Neural progenitor cell (in vitro differentiated cells): ENCODE results near the gene POU6F2. TPM values are rescaled to one million over a fixed set of nuclear protein-coding genes. Genes with fewer than 3 reads are reported as not detected.

ENCODE experiments used
- DNase-seq: peaks from one replicate; pipeline ENCODE4 v3.0.0-alpha.2; 2016; ENCODE audit warnings: low spot score
- H2AFZ ChIP-seq: fragments of 200-600 bp; sonication (generic); replicated peaks from 2 replicates; pipeline ENCODE4 v1.6.1; 2016; ENCODE audit warnings: antibody characterized with exemption
- H3F3A ChIP-seq: fragments of 200-600 bp; sonication (generic); 2 replicates; pipeline ENCODE4 v1.6.1; 2016; ENCODE audit warnings: antibody characterized with exemption, low read depth
- H3K27ac ChIP-seq: fragments of 200-600 bp; sonication (generic); 2 replicates; pipeline ENCODE4 v1.5.1; 2016; ENCODE audit warnings: mild to moderate bottlenecking
- H3K27me3 ChIP-seq: fragments of 200-600 bp; sonication (generic); 2 replicates; pipeline ENCODE4 v1.6.1; 2016; ENCODE audit warnings: mild to moderate bottlenecking, moderate library complexity
- H3K36me3 ChIP-seq: fragments of 200-600 bp; sonication (generic); 2 replicates; pipeline ENCODE4 v1.5.1; 2016
- H3K4me1 ChIP-seq: fragments of 200-600 bp; sonication (generic); 2 replicates; pipeline ENCODE4 v1.6.1; 2016; ENCODE audit warnings: mixed run types
- H3K4me2 ChIP-seq: fragments of 200-600 bp; sonication (generic); 2 replicates; pipeline ENCODE4 v1.6.1; 2016
- H3K4me3 ChIP-seq: fragments of 200-600 bp; sonication (generic); 2 replicates; pipeline ENCODE4 v1.5.1; 2016
- H3K79me2 ChIP-seq: fragments of 200-600 bp; sonication (generic); 2 replicates; pipeline ENCODE4 v1.6.1; 2016; ENCODE audit warnings: low read depth
- H3K9ac ChIP-seq: fragments of 200-600 bp; sonication (generic); 2 replicates; pipeline ENCODE4 v1.6.1; 2016
- H3K9me3 ChIP-seq: fragments of 200-600 bp; sonication (generic); 2 replicates; pipeline ENCODE4 v1.5.1; 2016; ENCODE audit warnings: low read depth
- H4K20me1 ChIP-seq: fragments of 200-600 bp; sonication (generic); 2 replicates; pipeline ENCODE4 v1.6.1; 2016; ENCODE audit warnings: low read depth
- H3K27ac Mint-ChIP-seq: 3 replicates; pipeline ENCODE4 v1.8.0; 2021; ENCODE audit warnings: mixed read lengths
- H3K27me3 Mint-ChIP-seq: 2 replicates; pipeline ENCODE4 v1.8.0; 2022; ENCODE audit warnings: low read depth, mild to moderate bottlenecking, inconsistent platforms, moderate library complexity, mixed read lengths; ENCODE audit not compliant: insufficient read depth
- H3K36me3 Mint-ChIP-seq: 3 replicates; pipeline ENCODE4 v1.8.0; 2021; ENCODE audit warnings: mixed read lengths
- H3K4me1 Mint-ChIP-seq: 3 replicates; pipeline ENCODE4 v1.8.0; 2021; ENCODE audit warnings: mixed read lengths
- H3K4me3 Mint-ChIP-seq: 3 replicates; pipeline ENCODE4 v1.8.0; 2021; ENCODE audit warnings: mild to moderate bottlenecking, moderate library complexity, mixed read lengths
- H3K9me3 Mint-ChIP-seq: 3 replicates; pipeline ENCODE4 v1.8.0; 2020; ENCODE audit warnings: mixed read lengths
- EZH2 ChIP-seq: fragments of 200-600 bp; sonication (generic); IDR thresholded peaks from 2 replicates; pipeline ENCODE4 v1.6.1; 2017; ENCODE audit warnings: antibody characterized with exemption, mild to moderate bottlenecking, moderate library complexity
- EZH2phosphoT487 ChIP-seq: fragments of 200-600 bp; sonication (generic); IDR thresholded peaks from 2 replicates; pipeline ENCODE4 v1.6.1; 2017; ENCODE audit warnings: antibody characterized with exemption
- total RNA-seq: library from RNA; depleted of rRNA; stranded (reverse); fragments of >200 nt; gene quantifications from 2 replicates; pipeline ENCODE4 v1.2.3, GENCODE V29; 2015; ENCODE audit warnings: low replicate concordance
- TF ChIP-seq, protein P1 (sequence below): fragments of 200-600 bp; sonication (generic); IDR thresholded peaks from 2 replicates; pipeline ENCODE4 v1.5.1; 2017; ENCODE audit warnings: antibody characterized with exemption, mild to moderate bottlenecking

Gene POU6F2
- total RNA-seq, 1 donor from 2014 or later = 3.4 TPM

DNA sequence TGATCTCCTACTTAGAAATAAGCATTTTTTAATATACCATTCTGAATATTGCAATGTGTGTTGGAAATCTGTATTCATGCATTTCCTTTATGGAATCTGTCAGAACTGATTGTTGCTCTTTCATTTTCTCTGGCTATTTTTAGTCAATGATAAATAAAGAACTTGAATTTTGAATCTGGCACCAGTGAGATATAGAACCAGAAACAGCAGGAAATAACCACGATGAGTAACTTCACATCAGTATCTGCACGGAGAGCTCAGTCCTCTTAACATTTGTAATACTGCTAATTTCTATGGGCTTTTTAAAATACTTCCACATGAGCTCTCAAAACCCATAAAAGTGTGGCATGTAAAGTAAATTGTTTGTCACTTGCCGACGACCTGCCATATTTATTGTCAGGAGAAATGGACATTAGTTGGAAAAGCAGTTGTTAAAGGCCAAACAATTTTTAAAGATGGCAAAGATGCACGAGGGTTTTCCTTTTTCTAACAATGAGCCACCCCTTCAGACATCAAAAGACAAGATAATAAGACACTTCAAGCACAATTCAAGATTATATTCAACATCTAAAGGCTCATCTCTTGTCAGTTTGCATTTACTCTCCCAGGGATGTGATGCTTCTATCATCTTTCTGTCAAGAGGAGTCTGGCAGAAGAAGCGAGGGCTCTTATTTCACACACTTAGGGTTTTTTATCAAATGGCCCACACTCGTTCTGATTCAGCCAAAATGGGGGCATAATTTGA, 118.3 kb downstream of the POU6F2 start:
- H4K20me1 ChIP-seq = no peaks in the 10 kb centered on the region
- H3K27me3 Mint-ChIP-seq = no peaks in the 10 kb centered on the region
- H3K9ac ChIP-seq = no peak overlapping the region
- H3K4me3 ChIP-seq = no peak overlapping the region
- H3K9me3 ChIP-seq = no peaks in the 10 kb centered on the region
- H3K4me2 ChIP-seq = no peak overlapping the region
- no peaks in the 10 kb centered on the region for H3K36me3 Mint-ChIP-seq
- H3K4me1 ChIP-seq = peaks cover 12% of the 10 kb centered on the region
- no peaks in the 10 kb centered on the region for H3K36me3 ChIP-seq
- peaks cover 14% of the 10 kb centered on the region for H3K4me1 Mint-ChIP-seq
- H2AFZ ChIP-seq = no peak overlapping the region
- no peaks in the 10 kb centered on the region for H3K79me2 ChIP-seq
- TF ChIP-seq EZH2phosphoT487 = no peak
- TF ChIP-seq EZH2 = no peak
- TF ChIP-seq, protein P1, sequence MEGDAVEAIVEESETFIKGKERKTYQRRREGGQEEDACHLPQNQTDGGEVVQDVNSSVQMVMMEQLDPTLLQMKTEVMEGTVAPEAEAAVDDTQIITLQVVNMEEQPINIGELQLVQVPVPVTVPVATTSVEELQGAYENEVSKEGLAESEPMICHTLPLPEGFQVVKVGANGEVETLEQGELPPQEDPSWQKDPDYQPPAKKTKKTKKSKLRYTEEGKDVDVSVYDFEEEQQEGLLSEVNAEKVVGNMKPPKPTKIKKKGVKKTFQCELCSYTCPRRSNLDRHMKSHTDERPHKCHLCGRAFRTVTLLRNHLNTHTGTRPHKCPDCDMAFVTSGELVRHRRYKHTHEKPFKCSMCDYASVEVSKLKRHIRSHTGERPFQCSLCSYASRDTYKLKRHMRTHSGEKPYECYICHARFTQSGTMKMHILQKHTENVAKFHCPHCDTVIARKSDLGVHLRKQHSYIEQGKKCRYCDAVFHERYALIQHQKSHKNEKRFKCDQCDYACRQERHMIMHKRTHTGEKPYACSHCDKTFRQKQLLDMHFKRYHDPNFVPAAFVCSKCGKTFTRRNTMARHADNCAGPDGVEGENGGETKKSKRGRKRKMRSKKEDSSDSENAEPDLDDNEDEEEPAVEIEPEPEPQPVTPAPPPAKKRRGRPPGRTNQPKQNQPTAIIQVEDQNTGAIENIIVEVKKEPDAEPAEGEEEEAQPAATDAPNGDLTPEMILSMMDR = no peak
- no peak for DNase-seq
- no peak overlapping the region for H3K27ac ChIP-seq
- no peak overlapping the region for H3K4me3 Mint-ChIP-seq
- H3K9me3 Mint-ChIP-seq = no peaks in the 10 kb centered on the region
- no peaks in the 10 kb centered on the region for H3K27me3 ChIP-seq
- H3K27ac Mint-ChIP-seq = no peak overlapping the region
- no peaks in the 10 kb centered on the region for H3F3A ChIP-seq

DNA sequence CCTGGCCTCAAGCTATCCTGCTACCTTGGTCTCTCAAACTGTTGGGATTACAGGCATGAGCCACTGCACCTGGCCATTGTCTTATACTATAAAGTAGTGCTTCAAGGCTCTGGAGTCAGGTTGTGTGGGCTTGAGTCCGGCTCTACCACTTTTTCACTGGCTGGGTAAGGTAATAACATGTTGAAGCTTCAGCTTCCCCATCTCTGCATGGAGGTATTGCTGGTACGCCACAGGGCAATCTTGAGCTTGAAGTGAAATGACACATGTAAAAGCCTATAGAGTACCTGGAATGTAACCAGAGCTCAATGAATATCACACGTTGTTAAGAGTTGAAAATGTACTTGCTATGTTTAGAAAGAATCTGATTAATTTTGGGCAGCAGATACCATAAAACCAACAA, 120.8 kb downstream of the POU6F2 start:
- no peaks in the 10 kb centered on the region for H3K36me3 ChIP-seq
- H3K27ac ChIP-seq = no peak overlapping the region
- DNase-seq = no peak
- no peaks in the 10 kb centered on the region for H3K27me3 ChIP-seq
- no peak overlapping the region for H3K4me3 ChIP-seq
- no peaks in the 10 kb centered on the region for H3K9me3 ChIP-seq
- H3K4me1 Mint-ChIP-seq = peaks cover 6% of the 10 kb centered on the region
- TF ChIP-seq EZH2 (no peak), EZH2phosphoT487 (no peak)
- TF ChIP-seq, protein P1 = no peak
- no peaks in the 10 kb centered on the region for H3K36me3 Mint-ChIP-seq
- H3K9ac ChIP-seq = no peak overlapping the region
- H3K79me2 ChIP-seq = no peaks in the 10 kb centered on the region
- no peaks in the 10 kb centered on the region for H3F3A ChIP-seq
- no peaks in the 10 kb centered on the region for H3K4me1 ChIP-seq
- no peaks in the 10 kb centered on the region for H3K9me3 Mint-ChIP-seq
- H3K27me3 Mint-ChIP-seq = no peaks in the 10 kb centered on the region
- no peak overlapping the region for H3K4me2 ChIP-seq
- no peak overlapping the region for H3K4me3 Mint-ChIP-seq
- H3K27ac Mint-ChIP-seq = no peak overlapping the region
- no peaks in the 10 kb centered on the region for H4K20me1 ChIP-seq
- H2AFZ ChIP-seq = no peak overlapping the region

DNA sequence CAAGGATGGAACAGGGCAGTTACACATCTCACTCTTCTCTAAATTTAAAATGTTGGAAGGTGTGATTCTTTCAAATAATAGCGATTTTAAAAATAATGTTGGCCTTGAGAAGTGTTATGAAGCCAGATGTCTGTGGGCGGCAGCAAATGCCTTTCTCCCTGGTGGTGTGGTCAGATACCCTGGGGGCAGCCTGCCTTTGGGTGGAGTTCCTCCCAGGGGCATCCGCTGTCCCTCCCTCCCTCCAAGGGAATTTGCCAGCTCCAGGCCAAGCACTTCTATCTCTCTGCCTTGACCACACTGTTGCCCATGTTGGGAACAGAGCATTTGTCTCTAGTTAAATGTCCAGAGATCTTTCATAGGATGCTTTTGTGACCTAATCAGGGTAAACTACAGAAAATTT, 121.4 kb downstream of the POU6F2 start:
- peaks cover 6% of the 10 kb centered on the region for H3K4me1 Mint-ChIP-seq
- no peaks in the 10 kb centered on the region for H3K4me1 ChIP-seq
- H3F3A ChIP-seq = no peaks in the 10 kb centered on the region
- H3K9me3 ChIP-seq = no peaks in the 10 kb centered on the region
- H3K4me2 ChIP-seq = no peak overlapping the region
- H2AFZ ChIP-seq = no peak overlapping the region
- H3K9me3 Mint-ChIP-seq = no peaks in the 10 kb centered on the region
- DNase-seq = no peak
- no peaks in the 10 kb centered on the region for H3K79me2 ChIP-seq
- H3K27me3 Mint-ChIP-seq = no peaks in the 10 kb centered on the region
- no peak overlapping the region for H3K9ac ChIP-seq
- TF ChIP-seq, protein P1 = no peak
- no peak for TF ChIP-seq EZH2
- H3K4me3 ChIP-seq = no peak overlapping the region
- H3K27me3 ChIP-seq = no peaks in the 10 kb centered on the region
- no peak overlapping the region for H3K4me3 Mint-ChIP-seq
- H3K36me3 ChIP-seq = no peaks in the 10 kb centered on the region
- H3K27ac ChIP-seq = no peak overlapping the region
- H3K27ac Mint-ChIP-seq = no peak overlapping the region
- H4K20me1 ChIP-seq = no peaks in the 10 kb centered on the region
- H3K36me3 Mint-ChIP-seq = no peaks in the 10 kb centered on the region
